ENCODE results near the gene DNM1L.

DNA sequence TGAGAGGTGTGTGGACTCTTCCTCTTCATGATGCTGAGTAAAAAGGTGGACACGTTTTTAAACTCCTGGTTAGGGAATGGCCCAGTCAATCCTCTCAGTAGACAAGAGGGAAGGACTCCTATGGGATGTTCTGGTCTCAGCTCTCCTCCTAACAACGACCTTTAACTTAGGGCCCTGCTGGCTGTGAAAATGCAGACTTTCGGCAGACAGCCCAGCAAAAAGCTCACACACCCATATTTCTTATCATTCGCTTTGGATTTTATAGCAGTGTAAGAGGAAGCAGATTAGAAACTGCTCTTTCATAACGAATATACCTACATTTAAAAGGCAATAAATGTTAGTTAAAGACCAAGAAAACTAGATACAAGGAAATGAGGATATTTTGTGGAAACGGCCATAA, 94.6 kb downstream of the DNM1L start:
- TF ChIP-seq, protein P1, sequence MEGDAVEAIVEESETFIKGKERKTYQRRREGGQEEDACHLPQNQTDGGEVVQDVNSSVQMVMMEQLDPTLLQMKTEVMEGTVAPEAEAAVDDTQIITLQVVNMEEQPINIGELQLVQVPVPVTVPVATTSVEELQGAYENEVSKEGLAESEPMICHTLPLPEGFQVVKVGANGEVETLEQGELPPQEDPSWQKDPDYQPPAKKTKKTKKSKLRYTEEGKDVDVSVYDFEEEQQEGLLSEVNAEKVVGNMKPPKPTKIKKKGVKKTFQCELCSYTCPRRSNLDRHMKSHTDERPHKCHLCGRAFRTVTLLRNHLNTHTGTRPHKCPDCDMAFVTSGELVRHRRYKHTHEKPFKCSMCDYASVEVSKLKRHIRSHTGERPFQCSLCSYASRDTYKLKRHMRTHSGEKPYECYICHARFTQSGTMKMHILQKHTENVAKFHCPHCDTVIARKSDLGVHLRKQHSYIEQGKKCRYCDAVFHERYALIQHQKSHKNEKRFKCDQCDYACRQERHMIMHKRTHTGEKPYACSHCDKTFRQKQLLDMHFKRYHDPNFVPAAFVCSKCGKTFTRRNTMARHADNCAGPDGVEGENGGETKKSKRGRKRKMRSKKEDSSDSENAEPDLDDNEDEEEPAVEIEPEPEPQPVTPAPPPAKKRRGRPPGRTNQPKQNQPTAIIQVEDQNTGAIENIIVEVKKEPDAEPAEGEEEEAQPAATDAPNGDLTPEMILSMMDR (conservative IDR thresholded peaks at IDR 0.05), result no peak
- no peak for TF ChIP-seq ZFX (IDR thresholded peaks at IDR 0.05)
